Spinal cord (tissue), 10 donors: ENCODE measurements around the gene FBXW8. TPM values are rescaled to one million over a fixed set of nuclear protein-coding genes. Genes with fewer than 3 reads are reported as not detected.

Experiments used
- DNase-seq, 6 donors: peaks; one replicate each; pipeline versions ENCODE4 v3.0.0 to v3.0.0-alpha.2; 2013 to 2015; ENCODE audit warnings: low spot score in 6 of 6, low read depth in 4 of 6
- H3K27ac ChIP-seq: one replicate; pipeline ENCODE4 v1.5.1; 2013; ENCODE audit warnings: low read depth, low read length, control low read depth
- H3K27me3 ChIP-seq: one replicate; pipeline ENCODE4 v1.6.1; 2013; ENCODE audit warnings: low read length; ENCODE audit not compliant: control insufficient read depth, insufficient read depth
- H3K36me3 ChIP-seq: one replicate; pipeline ENCODE4 v1.6.1; 2013; ENCODE audit warnings: low read length; ENCODE audit not compliant: control insufficient read depth, insufficient read depth
- H3K4me1 ChIP-seq: one replicate; pipeline ENCODE4 v1.6.1; 2013; ENCODE audit warnings: low read length; ENCODE audit not compliant: control insufficient read depth, insufficient read depth
- H3K4me3 ChIP-seq: one replicate; pipeline ENCODE4 v1.5.1; 2013; ENCODE audit warnings: low read depth, low read length, control low read depth
- H3K9me3 ChIP-seq: one replicate; pipeline ENCODE4 v1.6.1; 2013; ENCODE audit warnings: low read length; ENCODE audit not compliant: control insufficient read depth, insufficient read depth
- WGBS: methylation state at CpG from one replicate; pipeline ENCODE4 v1.1.5; 2013; ENCODE audit warnings: missing lambda C conversion rate; ENCODE audit not compliant: insufficient coverage; 5-methylcytosine and 5-hydroxymethylcytosine counted together
- polyA plus RNA-seq, 2 donors: library from polyadenylated mRNA; unstranded; fragments of 120-200 nt; gene quantifications; one replicate each; pipeline ENCODE4 v1.2.1, GENCODE V29; 2013; ENCODE audit not compliant: insufficient read length in 2 of 2
- total RNA-seq, 2 donors: library from RNA; depleted of rRNA in 1 of 2; stranded (reverse); fragments of 120-200 nt in 1 of 2; fragments of >200 nt in 1 of 2; gene quantifications; one replicate each; pipeline versions ENCODE4 v1.2.3 to v1.2.4, GENCODE V29; 2013 to 2014
- donor health status: healthy.

FBXW8 gene
- total and polyA plus RNA-seq, 4 donors, result 9.3 to 18.2 (median 17.3) TPM

- Histone ChIP-seq H3K27ac (no peak overlapping the region), H3K36me3 (peaks cover 6% of the 10 kb centered on the region), H3K4me1 (peaks cover 5% of the 10 kb centered on the region), H3K9me3 (no peaks in the 10 kb centered on the region), H3K4me3 (no peak overlapping the region), H3K27me3 (no peaks in the 10 kb centered on the region)
- 90% methylated on average over 5 of the region's 10 CpGs for WGBS
- peak in 1 of 6 donors; percentile 79 for DNase-seq
Measured at GRCh38 chr12:116982791-116983411, 72.2 kb downstream of the FBXW8 start.

GRCh38 chr12:116984098-116984497 lies 73.3 kb downstream of the FBXW8 start:
- Histone ChIP-seq H3K9me3 (no peaks in the 10 kb centered on the region), H3K4me1 (peaks cover 4% of the 10 kb centered on the region), H3K27me3 (no peaks in the 10 kb centered on the region), H3K36me3 (peaks cover 9% of the 10 kb centered on the region), H3K4me3 (no peak overlapping the region), H3K27ac (no peak overlapping the region)
- DNase-seq, result no peak
- 57% methylated on average over 5 of the region's 5 CpGs for WGBS

- no peak for DNase-seq
- Histone ChIP-seq H3K27ac (no peak overlapping the region), H3K27me3 (no peaks in the 10 kb centered on the region), H3K9me3 (no peaks in the 10 kb centered on the region), H3K4me3 (no peak overlapping the region), H3K4me1 (no peaks in the 10 kb centered on the region), H3K36me3 (peaks cover 9% of the 10 kb centered on the region)
Measured at GRCh38 chr12:116990329-116990728, 79.6 kb downstream of the FBXW8 start.

- Histone ChIP-seq H3K27ac (no peak overlapping the region), H3K27me3 (no peaks in the 10 kb centered on the region), H3K4me1 (no peaks in the 10 kb centered on the region), H3K4me3 (no peak overlapping the region), H3K9me3 (no peaks in the 10 kb centered on the region), H3K36me3 (peaks cover 9% of the 10 kb centered on the region)
- DNase-seq, result no peak
- 77% methylated on average over 5 of the region's 7 CpGs for WGBS
Measured at GRCh38 chr12:116990971-116991966, 80.5 kb downstream of the FBXW8 start.

- 74% methylated on average over 9 of the region's 13 CpGs for WGBS
- H3K4me3 ChIP-seq, result no peak overlapping the region
Measured at GRCh38 chr12:116996093-116996492, 85.3 kb downstream of the FBXW8 start.

DNA sequence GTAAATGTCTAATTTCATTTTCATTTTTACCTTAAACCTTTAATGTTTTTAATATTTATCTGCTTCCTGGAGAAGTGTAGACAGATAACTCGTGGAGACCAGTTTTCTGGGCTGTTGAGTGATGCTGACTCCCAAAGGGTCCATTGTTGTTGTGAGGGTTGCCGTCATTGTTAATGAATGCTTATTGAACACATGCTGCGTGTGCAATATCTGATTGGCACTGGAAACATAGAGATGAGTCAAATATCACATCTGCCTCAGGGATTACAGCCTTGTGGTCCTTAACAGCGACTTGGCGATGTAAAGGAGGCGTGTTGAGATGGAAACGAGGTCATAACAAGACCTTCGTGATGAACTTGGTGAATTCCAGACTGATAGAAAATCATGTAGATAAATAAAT lies 85.9 kb downstream of the FBXW8 start:
- Histone ChIP-seq H3K4me1 (peaks cover 3% of the 10 kb centered on the region), H3K27me3 (no peaks in the 10 kb centered on the region), H3K4me3 (no peak overlapping the region), H3K36me3 (no peaks in the 10 kb centered on the region), H3K9me3 (no peaks in the 10 kb centered on the region), H3K27ac (no peak overlapping the region)
- WGBS, result 77% methylated on average over 6 of the region's 8 CpGs
- peak in 1 of 6 donors; percentile 79 for DNase-seq

More at GRCh38 chr12:116996093-116996492, 85.3 kb downstream of the FBXW8 start:
- no peak overlapping the region for H3K27ac ChIP-seq
- DNase-seq, result peak in 2 of 6 donors; percentile 59 to 90
- no peaks in the 10 kb centered on the region for H3K27me3 ChIP-seq
- no peaks in the 10 kb centered on the region for H3K36me3 ChIP-seq
- peaks cover 2% of the 10 kb centered on the region for H3K4me1 ChIP-seq
- no peaks in the 10 kb centered on the region for H3K9me3 ChIP-seq

DNA sequence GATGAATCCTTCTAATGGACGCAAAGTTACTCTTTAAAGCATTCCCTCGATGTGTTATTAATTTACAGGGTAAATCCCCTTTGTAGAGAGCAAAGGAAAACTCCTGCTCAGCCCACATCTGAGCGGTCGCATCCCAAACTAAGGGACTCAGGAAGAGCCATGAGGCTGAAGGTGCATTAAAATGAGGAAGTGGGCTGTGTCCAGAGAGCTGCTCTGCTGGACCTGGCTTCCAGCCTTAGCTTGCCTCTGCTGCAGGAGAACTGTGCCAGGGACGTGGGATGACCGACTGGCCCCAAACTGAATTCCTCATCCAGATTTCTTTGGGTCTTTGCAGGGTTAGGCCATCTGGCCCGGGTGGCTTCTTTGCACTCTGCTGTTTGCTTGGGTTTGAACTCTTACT lies 88.3 kb downstream of the FBXW8 start:
- no peaks in the 10 kb centered on the region for H3K9me3 ChIP-seq
- DNase-seq, result no peak
- H3K36me3 ChIP-seq, result peaks cover 3% of the 10 kb centered on the region
- no peak overlapping the region for H3K4me3 ChIP-seq
- peaks cover 9% of the 10 kb centered on the region for H3K4me1 ChIP-seq
- H3K27ac ChIP-seq, result no peak overlapping the region
- H3K27me3 ChIP-seq, result no peaks in the 10 kb centered on the region
- WGBS, result 92% methylated on average over 5 of the region's 7 CpGs

DNA sequence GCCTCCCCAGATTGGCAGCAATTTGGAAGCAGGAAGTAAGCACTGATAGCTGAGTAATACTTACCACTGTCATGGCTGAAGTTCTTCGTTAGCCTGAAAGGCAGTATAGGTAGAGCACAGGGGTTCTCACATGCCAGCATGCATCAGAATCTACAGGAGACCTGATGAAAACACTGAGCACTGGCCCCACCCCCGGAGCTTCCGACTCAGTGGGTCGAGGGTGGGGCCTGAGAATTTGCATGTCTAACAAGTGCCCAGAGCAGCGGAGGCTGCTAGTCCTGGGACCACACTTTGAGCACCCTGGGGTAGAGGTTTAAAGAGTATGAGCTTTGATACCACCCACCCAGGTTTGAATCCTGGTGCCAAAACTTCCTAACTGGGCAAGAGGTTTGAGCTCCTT lies 89.6 kb downstream of the FBXW8 start:
- DNase-seq, result no peak
- Histone ChIP-seq H3K9me3 (no peaks in the 10 kb centered on the region), H3K36me3 (peaks cover 10% of the 10 kb centered on the region), H3K4me1 (peaks cover 9% of the 10 kb centered on the region), H3K27me3 (no peaks in the 10 kb centered on the region), H3K27ac (no peak overlapping the region), H3K4me3 (no peak overlapping the region)
- WGBS, result 67% methylated on average over 5 of the region's 5 CpGs

DNA sequence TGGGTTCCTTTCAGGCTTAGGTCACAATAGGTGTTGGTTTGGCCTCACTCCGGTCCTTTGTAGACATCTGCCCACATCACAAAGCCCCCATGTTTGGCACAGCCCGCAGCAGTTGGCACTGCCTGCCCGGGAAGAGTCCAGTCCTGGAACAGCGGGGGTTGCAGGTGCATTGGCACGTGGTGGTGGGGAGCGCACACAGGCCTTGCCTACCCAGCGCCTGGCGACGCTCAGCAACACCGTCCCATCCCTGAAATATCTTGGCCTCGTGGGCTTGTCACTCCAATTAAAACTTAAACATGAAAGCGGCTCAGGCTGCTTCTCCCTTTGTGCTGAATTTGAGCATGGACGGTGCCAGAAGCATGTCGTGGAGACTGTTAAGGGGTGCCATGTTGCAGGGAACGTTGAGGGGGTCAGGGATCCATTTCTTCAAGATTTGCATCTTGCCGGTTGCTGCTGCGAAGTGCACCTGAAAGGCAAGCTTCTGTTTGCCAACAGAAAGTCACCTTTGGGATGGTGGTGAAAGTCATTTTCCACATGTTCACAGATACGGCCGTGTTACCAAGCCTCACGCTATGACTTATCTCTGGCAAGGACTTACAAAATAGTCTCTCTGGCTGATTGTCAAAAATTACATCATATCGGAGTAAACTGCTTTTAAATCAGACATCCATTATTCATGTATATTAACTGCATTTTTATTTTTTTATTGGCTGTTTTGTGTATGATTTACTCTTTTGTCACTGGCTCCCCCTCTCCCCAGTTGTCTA lies 91.5 kb downstream of the FBXW8 start:
- DNase-seq, result peak in 2 of 6 donors; percentile 58 to 73
- WGBS, result 36% methylated on average over 15 of the region's 21 CpGs

More for the DNA sequence above, 91.5 kb downstream of the FBXW8 start:
- peaks cover 22% of the 10 kb centered on the region for H3K36me3 ChIP-seq
- H3K4me1 ChIP-seq, result peaks cover 9% of the 10 kb centered on the region
- H3K9me3 ChIP-seq, result no peaks in the 10 kb centered on the region
- no peak overlapping the region for H3K4me3 ChIP-seq
- no peak overlapping the region for H3K27ac ChIP-seq
- H3K27me3 ChIP-seq, result no peaks in the 10 kb centered on the region
